Measurements from ENCODE around the gene ZCCHC8.
"Not testable (repeated sequence)": the region's sequence is repeated elsewhere in the genome, so short reads cannot be mapped to it uniquely, and the experiment has no call there.

The ZCCHC8 gene

DNA sequence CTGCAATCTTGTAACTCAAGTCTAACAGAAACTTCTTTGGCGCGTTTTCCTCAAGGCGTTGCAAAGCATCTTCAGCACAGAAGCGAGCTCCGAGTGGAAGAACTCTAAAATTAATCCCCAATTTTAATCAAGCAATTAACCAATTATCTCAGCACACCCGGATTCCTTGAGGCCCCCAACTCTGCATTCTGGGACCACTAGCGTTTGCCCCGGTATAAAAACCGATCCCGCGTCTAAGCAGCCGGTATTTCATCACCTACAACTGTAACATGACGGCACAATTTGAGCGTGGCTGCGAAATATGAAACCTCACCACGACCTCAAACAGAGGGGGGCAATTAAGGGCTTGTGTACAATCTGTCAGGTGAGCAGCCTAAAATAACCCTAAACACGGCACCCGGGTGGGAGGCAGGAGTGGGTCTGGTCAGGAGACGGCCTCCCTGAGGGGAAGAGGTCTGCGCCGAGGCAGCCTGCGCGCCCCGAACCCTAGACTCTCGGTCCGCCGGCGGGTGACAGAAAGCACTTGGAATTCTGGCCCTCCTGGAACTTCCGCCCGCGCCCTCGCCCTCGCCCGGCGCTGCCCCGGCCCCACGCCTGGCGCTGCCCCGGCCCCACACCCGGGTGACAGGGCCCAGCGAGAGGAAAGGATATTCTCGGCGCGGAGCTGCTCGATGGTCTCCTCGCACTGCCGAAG is 594 bp downstream of the ZCCHC8 start:
- H3K4me1 ChIP-seq (ENCODE audit: control insufficient read depth, insufficient read depth, low read depth, low read length) = peaks cover 8% of the 10 kb centered on the region
- peak overlapping the region; percentile 74 to 98 for H3K14ac ChIP-seq (ENCODE audit: low read length in 2 of 2)
- H2BK12ac ChIP-seq (ENCODE audit: low read length in 2 of 2) = peak overlapping the region in 1 of 2 experiments; percentile 80
- peak overlapping the region; percentile 92 for H4K91ac ChIP-seq (ENCODE audit: low read length)
- H3K4me3 ChIP-seq (ENCODE audit: insufficient read depth in 1 of 2, low read depth in 1 of 2, low read length in 2 of 2) = peak overlapping the region; percentile 94 to 95
- peak overlapping the region; percentile 100 for H3K9ac ChIP-seq (ENCODE audit: low read length)
- no peak overlapping the region for H2AK5ac ChIP-seq (ENCODE audit: low read length, severe bottlenecking)
- peak overlapping the region; percentile 79 for H2BK120ac ChIP-seq (ENCODE audit: low read depth, low read length)
- peak overlapping the region; percentile 99 for H3K27ac ChIP-seq (ENCODE audit: low read length, poor library complexity, severe bottlenecking)
- WGBS = under 1% methylated on average over 46 of the region's 47 CpGs
- peak overlapping the region; percentile 97 for H2BK5ac ChIP-seq (ENCODE audit: low read depth, low read length, poor library complexity, severe bottlenecking)
- H3K36me3 ChIP-seq (ENCODE audit: control insufficient read depth in 1 of 2, insufficient read depth in 2 of 2, low read depth in 1 of 2, low read length in 2 of 2) = peaks cover 15 to 36% of the 10 kb centered on the region in 2 experiments
- H4K8ac ChIP-seq (ENCODE audit: low read length) = peak overlapping the region; percentile 95
- peaks cover 1% of the 10 kb centered on the region for H3K79me1 ChIP-seq (replicated peaks; ENCODE audit: low read length, poor library complexity, severe bottlenecking)
- H3K23ac ChIP-seq (ENCODE audit: low read length in 2 of 2) = peak overlapping the region; percentile 79 to 98
- peak; percentile 81 for DNase-seq
- H2BK15ac ChIP-seq (ENCODE audit: low read depth, poor library complexity, severe bottlenecking) = peak overlapping the region; percentile 83
- no peaks in the 10 kb centered on the region for H3K9me3 ChIP-seq (ENCODE audit: control insufficient read depth, low read length)
- H3K18ac ChIP-seq (ENCODE audit: low read depth in 1 of 2, low read length in 2 of 2) = peak overlapping the region; percentile 94 to 96
- no peaks in the 10 kb centered on the region for H3K27me3 ChIP-seq (ENCODE audit: control insufficient read depth in 1 of 2, insufficient read depth in 1 of 2, low read length in 2 of 2)
- H2AFZ ChIP-seq (ENCODE audit: low read depth, low read length) = peak overlapping the region; percentile 89
- peak overlapping the region; percentile 59 for H3K4me2 ChIP-seq (ENCODE audit: low read length, poor library complexity, severe bottlenecking)
- peak overlapping the region; percentile 87 to 91 for H3K4ac ChIP-seq (ENCODE audit: low read depth in 1 of 2, low read length in 2 of 2)

DNA sequence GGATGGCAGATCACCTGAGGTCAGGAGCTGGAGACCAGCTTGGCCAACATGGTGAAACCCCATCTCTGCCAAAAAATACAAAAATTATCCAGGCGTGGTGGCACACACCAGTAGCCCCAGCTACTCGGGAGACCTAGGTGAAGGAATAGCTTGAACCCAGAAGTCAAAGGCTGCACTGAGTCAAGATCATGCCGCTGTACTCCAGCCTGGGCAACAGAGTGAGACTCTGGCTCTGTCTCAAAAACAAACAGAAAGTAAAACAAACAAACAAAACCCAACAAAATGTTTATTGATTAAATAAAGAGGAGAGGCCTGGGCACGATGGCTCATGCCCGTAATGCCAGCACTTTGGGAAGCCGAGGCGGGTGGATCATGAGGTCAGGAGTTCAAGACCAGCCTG is 5.5 kb downstream of the ZCCHC8 start:
- no peak overlapping the region for H3K9ac ChIP-seq (ENCODE audit: low read length)
- H3K23ac ChIP-seq (ENCODE audit: low read length in 2 of 2) = no peak overlapping the region
- H3K4me3 ChIP-seq (ENCODE audit: insufficient read depth in 1 of 2, low read depth in 1 of 2, low read length in 2 of 2) = no peak overlapping the region
- no peak for DNase-seq
- no peak overlapping the region for H3K4ac ChIP-seq (ENCODE audit: low read depth in 1 of 2, low read length in 2 of 2)
- H2BK15ac ChIP-seq (ENCODE audit: low read depth, poor library complexity, severe bottlenecking) = no peak overlapping the region
- no peaks in the 10 kb centered on the region for H3K9me3 ChIP-seq (ENCODE audit: control insufficient read depth, low read length)
- no peak overlapping the region for H2BK12ac ChIP-seq (ENCODE audit: low read length in 2 of 2)
- peaks cover 5% of the 10 kb centered on the region for H3K4me1 ChIP-seq (ENCODE audit: control insufficient read depth, insufficient read depth, low read depth, low read length)
- H3K36me3 ChIP-seq (ENCODE audit: control insufficient read depth in 1 of 2, insufficient read depth in 2 of 2, low read depth in 1 of 2, low read length in 2 of 2) = peaks cover 15 to 51% of the 10 kb centered on the region in 2 experiments
- H4K91ac ChIP-seq (ENCODE audit: low read length) = no peak overlapping the region
- H3K14ac ChIP-seq (ENCODE audit: low read length in 2 of 2) = no peak overlapping the region
- no peak overlapping the region for H4K8ac ChIP-seq (ENCODE audit: low read length)
- WGBS = 87% methylated on average over 6 of the region's 7 CpGs
- H3K4me2 ChIP-seq (ENCODE audit: low read length, poor library complexity, severe bottlenecking) = no peak overlapping the region
- no peak overlapping the region for H2AK5ac ChIP-seq (ENCODE audit: low read length, severe bottlenecking)
- H2BK120ac ChIP-seq (ENCODE audit: low read depth, low read length) = no peak overlapping the region
- no peaks in the 10 kb centered on the region for H3K27me3 ChIP-seq (ENCODE audit: control insufficient read depth in 1 of 2, insufficient read depth in 1 of 2, low read length in 2 of 2)
- no peak overlapping the region for H2BK5ac ChIP-seq (ENCODE audit: low read depth, low read length, poor library complexity, severe bottlenecking)
- H3K79me1 ChIP-seq (replicated peaks; ENCODE audit: low read length, poor library complexity, severe bottlenecking) = peaks cover 10% of the 10 kb centered on the region
- H2AFZ ChIP-seq (ENCODE audit: low read depth, low read length) = no peak overlapping the region
- no peak overlapping the region for H3K27ac ChIP-seq (ENCODE audit: low read length, poor library complexity, severe bottlenecking)
- H3K18ac ChIP-seq (ENCODE audit: low read depth in 1 of 2, low read length in 2 of 2) = no peak overlapping the region

DNA sequence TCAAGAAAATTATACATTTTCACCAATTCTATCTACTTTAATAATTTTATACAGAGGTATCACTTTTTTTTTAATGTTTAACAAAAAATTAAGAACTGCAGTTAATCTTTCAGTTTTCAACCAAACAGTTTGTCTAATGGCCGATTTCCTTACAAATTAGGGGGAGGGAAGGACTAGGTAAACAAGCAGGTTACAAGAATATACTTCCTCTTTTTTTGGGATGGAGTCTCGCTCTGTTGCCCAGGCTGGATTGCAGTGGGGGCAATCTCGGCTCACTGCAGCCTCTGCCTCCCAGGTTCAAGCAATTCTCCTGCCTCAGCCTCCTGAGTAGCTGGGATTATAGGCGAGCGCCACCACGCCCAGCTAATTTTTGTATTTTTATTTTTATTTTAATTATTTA is 7.5 kb downstream of the ZCCHC8 start:
- H2BK12ac ChIP-seq (ENCODE audit: low read length in 2 of 2); H4K91ac ChIP-seq (ENCODE audit: low read length); H2BK15ac ChIP-seq (ENCODE audit: low read depth, poor library complexity, severe bottlenecking); H2BK120ac ChIP-seq (ENCODE audit: low read depth, low read length); H3K4me2 ChIP-seq (ENCODE audit: low read length, poor library complexity, severe bottlenecking); H4K8ac ChIP-seq (ENCODE audit: low read length); H3K18ac ChIP-seq (ENCODE audit: low read depth in 1 of 2, low read length in 2 of 2); H3K27ac ChIP-seq (ENCODE audit: low read length, poor library complexity, severe bottlenecking); H2AFZ ChIP-seq (ENCODE audit: low read depth, low read length); H3K27me3 ChIP-seq (ENCODE audit: control insufficient read depth in 1 of 2, insufficient read depth in 1 of 2, low read length in 2 of 2); H3K4me1 ChIP-seq (ENCODE audit: control insufficient read depth, insufficient read depth, low read depth, low read length); H2AK5ac ChIP-seq (ENCODE audit: low read length, severe bottlenecking); H3K4me3 ChIP-seq (ENCODE audit: insufficient read depth in 1 of 2, low read depth in 1 of 2, low read length in 2 of 2); H2BK5ac ChIP-seq (ENCODE audit: low read depth, low read length, poor library complexity, severe bottlenecking); H3K23ac ChIP-seq (ENCODE audit: low read length in 2 of 2); H3K14ac ChIP-seq (ENCODE audit: low read length in 2 of 2); H3K4ac ChIP-seq (ENCODE audit: low read depth in 1 of 2, low read length in 2 of 2); H3K9me3 ChIP-seq (ENCODE audit: control insufficient read depth, low read length); H3K9ac ChIP-seq (ENCODE audit: low read length); DNase-seq: not testable (repeated sequence)
- peaks cover 13% of the 10 kb centered on the region for H3K79me1 ChIP-seq (replicated peaks; ENCODE audit: low read length, poor library complexity, severe bottlenecking)
- peaks cover 19 to 70% of the 10 kb centered on the region in 2 experiments for H3K36me3 ChIP-seq (ENCODE audit: control insufficient read depth in 1 of 2, insufficient read depth in 2 of 2, low read depth in 1 of 2, low read length in 2 of 2)
- WGBS = 98% methylated on average over 3 of the region's 6 CpGs

DNA sequence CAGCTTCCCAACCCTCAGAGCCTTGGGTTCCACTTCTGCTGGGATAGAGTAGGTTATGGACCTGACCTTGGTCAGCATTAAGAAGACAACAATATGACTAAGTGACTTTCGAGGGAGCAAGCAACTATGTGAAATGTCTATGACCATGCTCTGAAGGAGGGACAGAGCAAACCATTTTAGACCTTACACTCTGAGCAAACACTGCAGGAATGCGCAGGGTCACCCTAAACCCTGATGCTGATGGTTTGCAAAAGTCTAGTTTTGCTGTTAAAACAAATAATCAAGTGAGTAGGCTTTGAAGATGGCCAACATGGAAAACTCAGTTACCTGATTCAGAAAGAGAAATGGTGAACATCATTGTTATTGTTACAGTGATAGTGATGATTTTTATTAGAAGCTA is 8.7 kb downstream of the ZCCHC8 start:
- Histone ChIP-seq H3K18ac (ENCODE audit: low read depth in 1 of 2, low read length in 2 of 2) (no peak overlapping the region), H2AFZ (ENCODE audit: low read depth, low read length) (no peak overlapping the region), H2BK120ac (ENCODE audit: low read depth, low read length) (no peak overlapping the region), H3K79me1 (replicated peaks; ENCODE audit: low read length, poor library complexity, severe bottlenecking) (peaks cover 14% of the 10 kb centered on the region), H4K91ac (ENCODE audit: low read length) (peak overlapping the region; percentile 11), H2AK5ac (ENCODE audit: low read length, severe bottlenecking) (no peak overlapping the region), H3K27ac (ENCODE audit: low read length, poor library complexity, severe bottlenecking) (no peak overlapping the region), H3K14ac (ENCODE audit: low read length in 2 of 2) (no peak overlapping the region), H3K4me2 (ENCODE audit: low read length, poor library complexity, severe bottlenecking) (no peak overlapping the region), H3K9me3 (ENCODE audit: control insufficient read depth, low read length) (no peaks in the 10 kb centered on the region), H4K8ac (ENCODE audit: low read length) (no peak overlapping the region), H3K36me3 (ENCODE audit: control insufficient read depth in 1 of 2, insufficient read depth in 2 of 2, low read depth in 1 of 2, low read length in 2 of 2) (peaks cover 26 to 83% of the 10 kb centered on the region in 2 experiments), H3K23ac (ENCODE audit: low read length in 2 of 2) (no peak overlapping the region), H2BK5ac (ENCODE audit: low read depth, low read length, poor library complexity, severe bottlenecking) (no peak overlapping the region), H3K27me3 (ENCODE audit: control insufficient read depth in 1 of 2, insufficient read depth in 1 of 2, low read length in 2 of 2) (no peaks in the 10 kb centered on the region), H2BK15ac (ENCODE audit: low read depth, poor library complexity, severe bottlenecking) (no peak overlapping the region), H2BK12ac (ENCODE audit: low read length in 2 of 2) (no peak overlapping the region), H3K9ac (ENCODE audit: low read length) (no peak overlapping the region), H3K4me3 (ENCODE audit: insufficient read depth in 1 of 2, low read depth in 1 of 2, low read length in 2 of 2) (no peak overlapping the region), H3K4ac (ENCODE audit: low read depth in 1 of 2, low read length in 2 of 2) (no peak overlapping the region), H3K4me1 (ENCODE audit: control insufficient read depth, insufficient read depth, low read depth, low read length) (no peaks in the 10 kb centered on the region)
- no peak for DNase-seq
- WGBS = 98% methylated on average over 2 of the region's 2 CpGs
